Measurements from ENCODE around the gene PIK3R2. TPM values are rescaled to one million over a fixed set of nuclear protein-coding genes. Genes with fewer than 3 reads are reported as not detected.
A peak's percentile ranks its signal among the peaks of the same experiment; 100 is the strongest.

Gene PIK3R2
- total RNA-seq, 2 donors from 2014 or later: 18.9 to 21.8 TPM

DNA sequence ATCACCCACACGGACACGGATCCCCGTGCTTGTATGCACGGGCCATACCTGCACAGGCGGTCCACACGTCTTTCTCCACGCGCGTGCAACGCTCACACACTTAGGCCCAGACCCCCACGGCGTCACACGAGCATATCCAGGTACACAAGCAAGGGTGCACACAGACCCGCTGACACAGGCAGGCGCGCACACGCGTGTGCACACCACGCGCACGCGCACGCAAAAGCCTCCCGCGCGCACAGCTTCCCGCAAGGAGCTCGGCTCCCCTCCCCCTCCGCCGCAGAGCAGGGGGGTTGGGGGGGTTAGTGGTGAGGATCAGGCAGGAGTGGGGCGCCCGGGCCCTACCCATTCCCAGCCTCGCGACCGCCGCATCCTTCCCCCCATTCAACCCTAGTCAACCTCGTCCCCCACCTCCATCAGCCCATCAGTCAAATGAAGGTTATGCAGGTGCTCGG is 50.5 kb downstream of the PIK3R2 start:
- DNase-seq: peak in 3 of 4 donors; percentile 32 to 46 (median 43)
- ATAC-seq: peak; percentile 4
- WGBS, 2 donors: 1% methylated on average over 38 of the region's 38 CpGs; no CpG with 5 or more reads in 1 of the 2 donors
- Histone ChIP-seq H3K27ac (peak overlapping the region; percentile 52 to 81 (median 63)), H3K9me3 (no peaks in the 10 kb centered on the region), H3K36me3 (replicated peaks in 1 of 2; ENCODE audit: insufficient read depth in 1 of 2, low read depth in 2 of 2) (no peaks in the 10 kb centered on the region), H3K4me1 (peaks cover 26% of the 10 kb centered on the region), H3K27me3 (no peaks in the 10 kb centered on the region), H3K4me3 (peak overlapping the region; percentile 32 to 80)
- intact Hi-C loops (cut with DNase I): no loop called here
- no peak for TF ChIP-seq CTCF (IDR thresholded peaks at IDR 0.05)

GRCh38 chr19:18203863-18204393 is 51.0 kb downstream of the PIK3R2 start, which contains the start of gene RAB3A:
Gene RAB3A, minus strand, starts transcription at chr19:18204042. Its CDS starts 1,302 bp downstream, at chr19:18202740.
- no peaks in the 10 kb centered on the region for H3K36me3 ChIP-seq (replicated peaks in 1 of 2; ENCODE audit: insufficient read depth in 1 of 2, low read depth in 2 of 2)
- peak in 3 of 7 experiments; percentile 12 to 17 (median 14) for TF ChIP-seq CTCF (IDR thresholded peaks at IDR 0.05)
- peak in 1 of 3 donors; percentile 69 for TF ChIP-seq POLR2A (IDR thresholded peaks at IDR 0.05)
- DNase-seq (peak; percentile 100), ATAC-seq (peak; percentile 94)
- H3K4me1 ChIP-seq: peaks cover 26% of the 10 kb centered on the region
- H3K4me3 ChIP-seq: peak within 1 kb of the TSS; percentile 32 to 80
- H3K27me3 ChIP-seq: no peaks in the 10 kb centered on the region
- intact Hi-C loops (cut with DNase I): no loop called here
- H3K9me3 ChIP-seq: no peaks in the 10 kb centered on the region
- H3K27ac ChIP-seq: peak within 1 kb of the TSS; percentile 71 to 95 (median 86)
- 0% methylated on average over 1 to 50 of the region's 50 CpGs for WGBS, 2 donors

GRCh38 chr19:18204394-18205199 is 51.6 kb downstream of the PIK3R2 start:
- Histone ChIP-seq H3K27ac (peak overlapping the region; percentile 71 to 95 (median 86)), H3K9me3 (no peaks in the 10 kb centered on the region), H3K27me3 (no peaks in the 10 kb centered on the region), H3K36me3 (replicated peaks in 1 of 2; ENCODE audit: insufficient read depth in 1 of 2, low read depth in 2 of 2) (no peaks in the 10 kb centered on the region), H3K4me1 (peaks cover 26% of the 10 kb centered on the region), H3K4me3 (peak overlapping the region in 1 of 2 donors; percentile 3)
- TF ChIP-seq POLR2A (IDR thresholded peaks at IDR 0.05): peak in 2 of 3 donors; percentile 36 to 41
- no peak for TF ChIP-seq CTCF (IDR thresholded peaks at IDR 0.05)
- ATAC-seq (peak; percentile 5), DNase-seq (peak in 1 of 4 donors; percentile 59)
- intact Hi-C loops (cut with DNase I): no loop called here
- 0 to 1% methylated on average over 18 to 22 of the region's 22 CpGs for WGBS, 2 donors

DNA sequence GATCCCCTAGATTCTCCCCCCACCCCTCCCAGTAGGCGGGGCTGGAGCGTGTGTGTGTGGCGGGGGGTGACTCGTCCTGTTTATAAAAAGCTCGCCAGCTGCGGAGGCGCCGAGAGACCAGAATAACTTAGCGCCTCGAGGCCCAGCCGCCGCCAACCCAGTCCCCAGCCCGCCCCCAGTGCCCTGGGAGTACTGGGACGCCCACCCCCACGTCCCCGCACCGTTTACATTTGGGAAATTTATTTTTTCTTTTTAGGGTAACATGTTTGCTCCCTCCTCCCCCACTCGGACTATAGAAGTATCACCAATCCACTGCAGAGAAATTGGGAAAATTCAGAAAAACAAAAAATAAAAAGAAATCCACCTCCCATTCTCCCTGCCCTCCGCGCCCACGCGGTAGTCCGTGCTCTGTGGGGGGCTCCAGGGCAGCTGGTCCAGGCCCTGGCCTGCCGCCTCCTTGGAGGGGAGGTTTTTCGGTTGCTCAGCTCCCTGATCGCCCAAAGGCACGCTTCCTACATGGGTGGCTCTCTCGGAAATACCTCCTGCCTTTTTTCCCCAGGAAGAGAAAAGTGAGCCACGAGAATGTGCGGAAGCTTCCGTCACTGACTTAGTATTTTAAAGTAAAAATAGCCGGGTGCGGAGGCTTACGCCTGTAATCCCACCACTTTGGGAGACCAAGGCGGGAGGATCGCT is 52.4 kb downstream of the PIK3R2 start:
- H3K4me1 ChIP-seq: peaks cover 26% of the 10 kb centered on the region
- no peaks in the 10 kb centered on the region for H3K36me3 ChIP-seq (replicated peaks in 1 of 2; ENCODE audit: insufficient read depth in 1 of 2, low read depth in 2 of 2)
- ATAC-seq (no peak), DNase-seq (peak; percentile 65 to 80 (median 78))
- H3K9me3 ChIP-seq: no peaks in the 10 kb centered on the region
- intact Hi-C loops (cut with DNase I): no loop called here
- TF ChIP-seq POLR2A (IDR thresholded peaks at IDR 0.05) (no peak), CTCF (IDR thresholded peaks at IDR 0.05) (no peak)
- 30 to 37% methylated on average over 33 to 34 of the region's 36 CpGs for WGBS, 2 donors
- peak overlapping the region in 1 of 2 donors; percentile 3 for H3K4me3 ChIP-seq
- H3K27me3 ChIP-seq: no peaks in the 10 kb centered on the region
- H3K27ac ChIP-seq: peak overlapping the region; percentile 71 to 95 (median 86)

Data from body of pancreas (tissue), 4 donors.